GM21723 (cell line): ENCODE data around the gene CD46.
"Not testable (repeated sequence)": the region's sequence is repeated elsewhere in the genome, so short reads cannot be mapped to it uniquely, and the experiment has no call there.

ENCODE experiments used
- ATAC-seq: cut with Tn5 transposase; IDR thresholded peaks from one replicate; pipeline ENCODE4 v1.9.1; 2021; ENCODE audit warnings: mild to moderate bottlenecking, moderate library complexity; ENCODE audit not compliant: unreplicated experiment

CD46 gene

DNA sequence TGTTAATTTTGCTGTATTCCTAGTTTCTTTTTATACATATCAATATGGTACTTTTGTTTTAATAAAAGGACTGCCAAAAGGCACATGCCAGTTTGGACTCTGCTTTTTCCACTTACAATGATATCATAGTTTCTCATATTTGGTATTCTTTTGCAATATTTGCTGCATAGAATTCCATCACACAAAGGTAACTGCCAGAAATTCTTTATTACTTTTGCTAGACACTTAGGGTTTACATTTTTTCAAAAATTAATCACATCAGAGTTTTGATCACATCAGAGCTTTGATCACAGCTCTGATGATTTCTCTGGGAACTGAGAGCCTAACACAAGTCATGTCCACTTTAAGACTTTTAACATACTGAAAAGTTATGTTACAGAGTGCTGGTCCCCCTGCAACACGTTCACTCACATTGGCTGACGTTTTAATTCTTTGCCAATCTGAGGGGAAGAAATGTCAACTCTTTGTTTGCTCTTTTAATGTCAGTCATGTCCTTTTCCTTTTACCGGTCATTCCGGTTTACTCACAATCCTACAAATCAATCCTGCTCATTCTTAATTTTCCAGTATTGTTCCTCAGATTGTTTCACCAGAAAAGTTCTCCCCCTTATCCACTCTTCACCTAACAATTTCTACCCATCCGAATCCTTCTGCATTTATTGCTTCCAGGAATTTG, 1.1 kb upstream of the CD46 start:
- ATAC-seq = no peak

DNA sequence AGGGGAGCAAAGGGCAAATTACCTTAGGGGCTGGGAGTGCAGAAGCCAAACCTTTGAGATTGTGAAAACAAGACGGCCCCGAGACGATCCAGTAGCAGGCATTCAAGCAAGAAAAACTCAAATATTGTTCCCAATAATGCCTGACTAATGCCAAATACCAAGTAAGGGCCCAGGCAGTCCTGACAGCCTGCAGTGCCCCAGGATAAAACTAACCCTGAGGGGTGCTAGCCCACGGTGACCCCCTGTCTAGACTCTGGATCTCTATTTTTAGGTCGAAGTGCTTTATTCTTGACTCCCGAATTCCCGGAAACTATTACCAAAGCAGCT, 428 bp upstream of the CD46 start:
- ATAC-seq = peak; percentile 3

DNA sequence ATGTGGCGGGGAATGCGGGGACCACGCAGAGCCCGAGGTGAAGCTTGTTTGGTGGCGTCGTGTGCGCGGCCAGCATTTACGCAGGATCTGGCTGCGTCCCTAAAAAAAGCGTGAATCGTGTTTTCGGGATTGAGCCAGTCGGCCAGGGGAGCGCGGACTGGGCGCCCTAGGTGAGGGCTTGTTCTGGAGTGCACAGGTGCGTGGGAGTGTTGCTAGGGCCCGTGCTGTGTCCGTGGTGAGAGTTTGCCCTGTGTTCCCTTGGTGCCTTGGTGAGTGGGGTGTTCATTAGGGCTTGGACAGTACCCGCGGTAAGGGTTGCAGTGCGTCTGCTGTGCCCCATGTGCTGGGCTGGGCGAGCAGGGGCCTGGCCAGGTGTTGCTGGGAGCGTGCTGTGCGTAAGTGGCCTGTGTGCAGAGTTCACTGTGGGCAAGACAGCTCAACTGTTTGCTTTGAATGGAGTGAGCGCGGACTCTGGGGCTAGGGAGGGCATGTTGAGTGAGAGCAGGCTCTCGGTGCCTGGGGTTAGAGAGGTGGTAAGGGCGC, 673 bp downstream of the CD46 start:
- ATAC-seq = peak; percentile 39

DNA sequence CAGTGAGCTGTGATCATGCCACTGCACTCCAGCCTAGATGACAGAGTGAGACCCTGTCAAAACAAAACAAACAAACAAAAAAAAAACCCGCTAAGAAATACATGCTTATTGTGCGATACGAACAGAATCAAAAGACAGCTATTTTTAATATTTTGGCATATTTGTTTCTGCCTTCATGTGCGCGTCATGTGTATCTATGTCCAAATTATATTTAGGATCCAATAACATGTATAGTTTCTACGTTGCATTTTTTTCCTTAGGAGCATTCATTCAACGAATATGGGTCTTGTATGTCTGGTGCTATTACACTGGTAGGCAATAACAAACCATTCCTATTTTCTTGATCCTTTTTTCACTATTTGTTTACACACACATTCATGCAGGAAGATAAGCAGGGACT, 1.8 kb downstream of the CD46 start:
- ATAC-seq = no peak

DNA sequence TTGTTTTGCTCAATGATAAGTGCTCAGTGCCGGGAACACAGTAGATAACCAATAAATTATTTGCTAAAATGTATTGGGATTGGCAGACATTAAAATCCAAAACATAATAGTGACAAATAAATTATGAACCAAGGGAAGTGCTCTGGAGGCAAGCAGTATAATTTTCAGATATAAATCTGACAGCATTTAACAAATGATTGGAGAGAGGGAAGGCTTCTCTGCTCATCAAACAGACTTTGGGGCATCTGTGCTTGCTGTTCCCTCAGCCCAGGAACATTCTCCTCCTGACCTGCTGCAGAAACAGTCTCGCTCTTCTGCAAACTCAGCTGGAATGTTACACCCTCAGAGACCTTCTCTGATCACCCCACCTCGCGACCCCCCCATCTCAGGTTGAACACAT, 2.2 kb downstream of the CD46 start:
- no peak for ATAC-seq

DNA sequence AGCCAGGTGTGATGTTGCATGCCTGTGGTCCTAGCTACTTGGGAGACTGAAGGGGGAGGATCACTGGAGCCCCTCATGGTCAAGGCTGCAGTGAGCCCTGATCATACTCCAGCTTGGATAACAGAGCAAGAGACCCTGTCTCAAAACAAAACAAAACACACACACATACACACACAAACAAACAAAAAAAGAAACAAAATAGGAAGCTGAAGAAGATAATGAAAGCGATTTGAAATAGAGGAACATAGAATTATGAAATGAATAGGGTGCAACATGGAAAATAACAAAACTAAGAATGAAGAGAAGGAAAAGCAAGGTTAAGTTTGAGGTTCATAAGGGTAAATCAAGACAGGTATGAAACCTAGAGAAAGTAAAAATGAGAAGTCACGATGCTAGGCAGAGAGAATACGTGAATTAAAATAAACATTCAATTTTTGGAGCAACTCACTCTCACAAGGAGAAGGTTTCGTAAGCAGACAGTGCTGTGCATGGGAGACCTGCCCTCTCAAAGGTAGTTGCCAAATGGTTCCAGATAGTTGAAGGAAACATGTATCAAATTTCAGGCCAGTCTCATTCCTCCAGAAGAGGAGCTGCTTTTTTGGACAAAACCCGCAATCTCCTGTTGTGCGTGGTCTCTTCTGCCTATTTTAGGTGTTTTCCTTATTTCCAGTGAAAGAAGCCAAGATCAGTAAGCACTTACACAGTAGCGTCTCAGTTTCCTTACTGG, 3.3 kb downstream of the CD46 start:
- ATAC-seq = no peak

DNA sequence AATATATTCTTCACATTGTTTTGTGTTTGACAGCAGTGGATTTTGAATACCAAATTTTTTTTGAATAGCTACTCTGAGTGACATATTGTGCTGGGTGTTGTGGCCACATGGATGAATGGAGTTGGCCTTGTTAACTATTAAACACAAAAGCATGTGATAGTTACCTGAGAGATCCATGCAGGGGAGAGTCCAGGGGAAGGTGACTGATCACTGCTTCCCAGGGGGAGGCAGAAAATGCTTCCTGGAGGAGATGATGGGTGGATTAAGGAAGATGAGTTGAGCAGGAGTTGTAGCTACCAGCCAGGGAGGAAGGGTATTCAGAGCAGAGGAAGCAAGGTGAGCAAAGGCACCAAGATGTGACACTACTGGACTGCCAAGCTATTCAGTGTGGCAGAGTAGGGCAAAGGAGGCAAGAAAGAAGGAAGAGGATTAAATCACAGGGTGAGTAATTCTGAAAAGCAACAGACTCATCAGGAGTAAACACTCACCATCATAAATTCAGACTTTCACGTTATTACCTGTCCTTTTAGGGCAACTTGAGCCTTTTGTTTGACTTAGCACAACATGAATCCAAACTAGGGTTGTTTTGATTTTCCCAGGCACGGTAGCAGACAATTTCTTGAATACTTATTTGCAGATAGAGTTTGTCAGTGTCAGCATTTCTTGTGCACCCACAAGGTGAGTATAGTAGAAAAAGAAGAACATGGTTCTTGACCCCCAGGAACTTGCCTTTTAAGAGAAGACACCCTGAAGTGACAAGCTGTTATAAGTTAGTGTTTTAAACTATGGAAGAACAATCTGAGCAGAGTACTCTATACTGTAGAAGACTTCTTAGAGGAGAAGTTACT, 4.2 kb downstream of the CD46 start:
- ATAC-seq = no peak

DNA sequence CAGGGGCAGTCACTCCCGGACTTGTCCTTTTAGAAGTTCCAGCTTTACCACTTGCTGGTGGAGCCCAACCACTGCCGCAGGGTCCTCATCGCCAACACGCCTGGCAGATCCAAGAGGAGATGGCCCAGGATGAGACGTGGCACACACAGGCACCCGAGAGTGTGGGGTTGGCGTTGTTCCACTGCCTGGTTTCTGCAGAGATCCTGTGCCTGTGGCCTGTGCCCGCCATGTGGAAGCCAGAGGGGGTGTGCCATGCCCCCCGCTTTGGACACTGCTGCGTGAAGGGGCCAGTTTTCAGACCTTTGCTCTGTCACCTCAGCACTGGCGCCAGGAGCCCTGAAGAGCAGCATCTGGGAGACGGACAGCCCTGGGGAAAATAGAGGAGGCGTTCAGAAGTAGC, 10.8 kb downstream of the CD46 start:
- ATAC-seq = no peak

DNA sequence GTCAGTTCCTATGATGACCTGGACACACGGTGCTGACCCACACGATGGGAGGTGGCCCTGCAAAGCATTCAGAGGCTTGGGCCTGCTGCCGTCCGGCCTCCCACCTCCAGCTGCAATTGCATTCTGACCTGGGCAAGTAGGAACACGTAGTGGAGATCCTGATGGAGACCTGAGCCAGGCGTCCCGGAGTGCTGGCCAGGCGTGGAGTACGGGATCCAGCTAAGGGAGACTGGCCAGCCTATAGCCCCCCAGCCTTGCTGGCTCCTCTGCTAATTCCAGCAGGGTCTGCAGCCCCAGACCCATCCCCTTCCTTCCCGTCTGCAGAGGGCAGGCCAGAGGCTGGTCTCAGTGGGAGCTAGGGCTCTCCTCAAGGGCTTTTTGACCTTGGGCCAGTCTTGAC, 11.2 kb downstream of the CD46 start:
- ATAC-seq = no peak

DNA sequence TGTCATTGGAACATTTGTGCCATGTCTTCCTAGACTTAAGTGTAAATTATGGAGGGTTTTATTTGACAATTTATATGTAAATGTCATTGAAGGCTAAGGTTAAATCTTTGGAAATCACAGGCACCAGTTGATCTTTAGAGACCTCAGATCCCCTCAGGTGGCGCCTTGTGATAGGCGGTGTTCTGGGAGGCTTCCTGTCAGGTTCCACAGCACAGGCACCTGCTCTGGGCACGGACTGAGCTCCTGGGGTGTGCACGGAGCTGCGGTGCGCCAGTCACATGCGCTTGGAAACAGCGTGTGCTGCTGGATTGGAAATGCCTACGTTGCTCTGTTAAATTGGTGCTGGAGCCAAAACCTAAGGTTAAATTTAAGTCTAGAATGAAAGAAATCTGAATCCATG, 12.1 kb downstream of the CD46 start:
- no peak for ATAC-seq

DNA sequence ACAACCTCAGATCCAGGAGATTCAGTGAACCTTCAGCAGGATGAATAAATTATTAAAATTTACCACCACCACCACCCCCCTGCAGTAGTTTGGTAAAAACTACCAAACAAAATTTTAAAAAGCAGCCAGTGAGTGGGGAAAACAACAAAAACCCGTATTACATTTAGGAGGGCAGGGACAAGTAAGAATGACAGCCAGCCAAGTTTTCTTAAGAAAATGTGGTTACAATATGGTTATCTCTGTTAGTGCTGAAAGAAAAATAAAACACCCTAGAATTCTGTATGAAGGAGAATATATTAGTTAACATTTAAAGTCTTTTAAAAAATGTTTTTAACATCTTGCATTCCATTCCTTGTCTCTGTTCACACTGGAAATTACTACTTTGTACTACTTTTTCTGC, 14.7 kb downstream of the CD46 start:
- no peak for ATAC-seq

DNA sequence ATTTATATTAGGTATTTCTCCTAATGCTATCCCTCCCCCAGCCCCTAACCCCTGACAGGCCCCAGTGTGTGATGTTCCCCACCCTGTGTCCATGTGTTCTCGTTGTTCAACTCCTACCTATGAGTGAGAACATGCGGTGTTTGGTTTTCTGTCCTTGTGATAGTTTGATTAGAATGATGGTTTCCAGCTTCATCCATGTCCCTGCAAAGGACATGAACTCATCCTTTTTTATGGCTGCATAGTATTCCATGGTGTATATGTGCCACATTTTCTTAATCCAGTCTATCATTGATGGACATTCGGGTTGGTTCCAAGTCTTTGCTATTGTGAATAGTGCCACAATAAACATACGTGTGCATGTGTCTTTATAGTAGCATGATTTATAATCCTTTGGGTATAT, 18.7 kb downstream of the CD46 start:
- ATAC-seq = not testable (repeated sequence)

DNA sequence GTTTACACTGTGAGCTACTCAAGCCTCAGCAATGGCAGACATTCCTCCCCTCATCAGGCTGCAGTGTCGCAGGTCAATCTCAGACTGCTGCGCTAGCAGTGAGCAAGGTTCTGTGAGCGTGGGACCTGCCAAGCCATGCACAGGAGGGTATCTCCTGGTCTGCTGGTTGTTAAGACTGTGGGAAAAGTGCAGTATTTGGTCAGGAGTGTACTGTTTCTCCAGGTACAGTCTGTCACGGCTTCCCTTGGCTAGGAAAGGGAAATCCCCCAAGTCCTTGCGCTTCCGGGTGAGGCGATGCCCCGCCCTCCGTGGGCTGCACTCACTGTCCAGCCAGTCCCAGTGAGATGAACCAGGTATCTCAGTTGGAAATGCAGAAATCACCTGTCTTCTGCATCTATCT, 24.2 kb downstream of the CD46 start:
- ATAC-seq = not testable (repeated sequence)

DNA sequence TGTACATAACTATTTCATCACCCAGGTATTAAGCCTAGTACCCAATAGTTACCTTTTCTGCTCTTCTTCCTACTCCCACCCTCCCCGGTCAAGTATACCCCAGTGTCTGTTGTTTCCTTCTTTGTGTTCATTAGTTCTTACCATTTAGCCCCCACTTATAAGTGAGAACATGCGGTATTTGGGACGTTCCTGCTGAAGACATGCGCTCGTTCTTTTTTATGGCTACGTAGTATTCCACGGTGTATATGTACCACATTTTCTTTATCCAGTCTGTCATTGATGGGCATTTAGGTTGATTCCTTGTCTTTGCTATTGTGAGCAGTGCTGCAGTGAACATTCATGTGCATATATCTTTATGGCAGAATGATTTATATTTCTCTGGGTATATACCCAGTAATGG, 25.6 kb downstream of the CD46 start:
- not testable (repeated sequence) for ATAC-seq

DNA sequence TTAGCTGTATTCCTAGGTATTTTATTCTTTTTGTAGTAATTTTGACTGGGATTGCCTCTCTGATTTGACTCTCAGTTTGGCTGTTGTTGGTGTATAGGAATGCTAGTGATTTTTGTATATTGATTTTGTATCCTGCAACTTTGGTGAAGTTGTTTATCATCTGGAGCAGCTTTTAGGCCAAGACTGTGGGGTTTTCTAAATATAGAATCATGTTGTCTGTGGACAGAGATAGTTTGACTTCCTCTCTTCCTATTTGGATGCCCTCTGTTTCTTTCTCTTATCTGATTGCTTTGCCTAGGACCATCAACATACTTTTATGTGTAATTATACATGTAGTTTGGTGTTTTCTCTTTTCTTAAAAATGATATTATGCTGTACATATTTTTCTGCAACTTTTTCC, 27.2 kb downstream of the CD46 start:
- ATAC-seq = no peak

DNA sequence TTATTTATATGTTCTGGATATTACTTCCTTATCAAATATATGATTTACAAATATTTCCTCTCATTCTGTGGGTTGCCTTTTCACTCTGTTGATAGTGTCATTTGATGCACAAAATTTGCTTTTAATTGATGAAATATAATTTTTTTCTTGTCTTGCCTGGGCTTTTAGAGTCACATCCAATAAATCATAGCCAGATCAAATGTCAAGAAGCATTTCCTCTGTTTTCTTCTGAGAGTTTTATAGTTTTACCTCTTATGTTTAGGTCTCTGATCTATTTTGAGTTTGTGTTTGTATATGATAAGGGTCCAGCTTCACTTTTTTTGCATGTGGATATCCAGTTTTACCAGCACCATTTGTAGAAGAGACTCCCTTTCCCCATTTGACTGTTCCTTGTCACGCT, 29.5 kb downstream of the CD46 start:
- ATAC-seq = no peak

DNA sequence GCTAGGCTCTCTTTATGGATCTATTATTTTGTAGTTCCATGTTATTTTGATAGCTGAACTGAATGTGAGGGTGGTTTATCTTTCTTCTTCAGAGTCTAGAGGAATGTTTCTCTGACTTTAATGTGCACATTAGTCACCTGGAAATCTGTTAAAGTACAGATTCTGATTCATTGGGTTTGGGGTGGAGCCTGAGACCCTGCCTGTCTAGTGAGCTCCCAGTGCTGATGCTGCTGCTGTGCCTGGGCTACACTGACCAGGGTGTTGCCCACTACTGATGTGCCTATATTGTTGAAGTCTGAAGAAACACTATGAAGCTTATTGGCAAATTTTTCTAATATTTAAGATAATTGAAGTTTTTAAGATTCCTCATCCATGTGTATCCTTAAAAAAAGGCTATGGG, 35.9 kb downstream of the CD46 start:
- ATAC-seq = no peak

DNA sequence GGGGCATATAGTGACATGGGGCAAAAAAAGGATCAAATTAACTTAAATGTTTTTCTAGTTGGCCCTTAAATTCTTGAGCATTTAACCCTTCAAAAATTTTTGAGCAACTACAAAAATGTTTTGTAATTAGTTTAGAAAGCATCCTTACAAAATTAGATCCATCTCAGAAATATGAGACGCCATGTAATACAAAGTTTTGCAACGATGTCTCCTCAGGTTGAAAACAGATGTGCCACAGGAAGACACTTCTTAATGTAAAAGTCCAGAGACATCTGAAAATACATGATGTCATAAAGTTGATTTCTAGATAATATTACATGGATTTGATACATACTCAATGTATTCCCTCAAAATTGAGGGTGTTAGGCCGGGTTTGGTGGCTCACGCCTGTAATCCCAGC, 37.5 kb downstream of the CD46 start:
- no peak for ATAC-seq

DNA sequence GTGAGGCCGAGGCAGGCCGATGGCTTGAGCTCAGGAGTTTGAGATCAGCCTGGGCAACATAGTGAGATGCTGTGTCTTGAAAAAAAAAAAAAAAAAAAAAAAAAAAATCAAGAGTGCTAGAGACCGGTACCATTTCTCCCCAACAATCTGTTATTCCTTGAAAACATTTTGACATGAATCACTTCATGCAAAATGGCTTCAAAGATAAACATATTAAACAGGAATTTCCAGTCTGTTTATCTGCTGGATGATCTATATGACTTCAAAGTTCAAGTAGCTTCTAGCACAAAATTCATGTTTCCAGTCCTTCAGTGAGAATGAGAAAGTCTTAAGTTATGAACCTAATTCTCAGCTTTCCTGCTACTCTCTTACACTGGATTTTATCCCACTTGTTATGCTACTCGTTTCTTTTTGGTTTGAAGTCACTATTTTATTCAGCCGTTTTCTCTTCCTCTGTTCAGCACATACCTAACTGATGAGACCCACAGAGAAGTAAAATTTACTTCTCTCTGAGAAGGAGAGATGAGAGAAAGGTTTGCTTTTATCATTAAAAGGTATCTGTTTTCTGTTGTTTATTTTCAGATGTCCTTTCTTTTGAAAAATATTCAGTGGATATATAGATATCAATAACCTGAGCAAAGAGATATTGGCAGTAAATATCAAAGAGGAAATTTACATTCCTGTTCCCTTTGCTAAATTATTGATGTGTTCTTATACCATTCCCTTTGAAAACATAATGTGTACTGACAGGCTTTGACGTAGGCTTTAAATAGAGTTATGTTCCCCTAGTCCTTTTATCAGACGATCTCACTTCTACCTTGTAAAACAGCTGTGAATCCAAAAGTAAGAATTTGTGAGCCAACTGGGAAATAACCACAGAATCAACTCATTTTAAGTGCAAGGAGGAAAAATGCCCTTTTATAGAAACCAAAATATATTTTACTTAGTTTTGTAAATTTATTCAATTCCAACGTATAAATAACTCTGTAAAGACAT, 38.2 kb downstream of the CD46 start:
- no peak for ATAC-seq

DNA sequence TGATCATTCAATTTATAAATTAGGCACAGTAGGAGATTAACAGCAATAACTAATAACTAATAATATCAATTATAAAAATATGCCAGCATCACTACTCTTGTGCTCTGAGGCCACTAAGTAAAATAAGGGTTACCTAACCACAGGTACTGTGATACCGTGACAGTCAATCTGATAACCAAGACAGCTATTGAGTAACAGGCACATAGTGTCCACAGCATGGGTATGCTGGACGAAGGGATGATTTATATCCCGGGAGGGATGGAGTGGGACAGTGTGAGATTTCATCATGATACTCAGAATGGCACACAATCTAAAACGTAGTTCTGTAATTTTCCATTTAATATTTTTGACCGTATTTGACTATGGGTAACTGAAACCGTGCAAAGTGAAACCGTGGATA, 39.4 kb downstream of the CD46 start:
- no peak for ATAC-seq

DNA sequence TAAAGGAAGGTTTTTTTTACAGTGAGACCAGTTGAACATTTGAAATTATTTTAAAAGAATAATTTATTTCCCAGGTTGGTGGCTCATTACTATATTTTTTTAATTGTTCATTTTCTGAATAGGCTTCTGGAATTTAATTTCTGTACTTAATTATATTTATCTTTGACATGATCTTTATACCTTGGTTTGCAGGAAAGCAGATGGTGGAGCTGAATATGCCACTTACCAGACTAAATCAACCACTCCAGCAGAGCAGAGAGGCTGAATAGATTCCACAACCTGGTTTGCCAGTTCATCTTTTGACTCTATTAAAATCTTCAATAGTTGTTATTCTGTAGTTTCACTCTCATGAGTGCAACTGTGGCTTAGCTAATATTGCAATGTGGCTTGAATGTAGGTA, 41.5 kb downstream of the CD46 start:
- no peak for ATAC-seq
